Endodermal cell (in vitro differentiated cells): ENCODE data around the gene BACH2. TPM values are rescaled to one million over a fixed set of nuclear protein-coding genes. Genes with fewer than 3 reads are reported as not detected.

Experiments
- DNase-seq: peaks from one replicate; pipeline ENCODE4 v3.0.0-alpha.2; 2017
- H3K27ac ChIP-seq: 2 replicates; pipeline ENCODE4 v1.5.1; 2013; ENCODE audit warnings: mild to moderate bottlenecking, low read depth, low read length, moderate library complexity
- H3K27me3 ChIP-seq: 2 replicates; pipeline ENCODE4 v1.6.1; 2013; ENCODE audit warnings: mild to moderate bottlenecking, low read length, moderate library complexity; ENCODE audit not compliant: insufficient read depth, control insufficient read depth, poor library complexity, severe bottlenecking
- H3K36me3 ChIP-seq: 2 replicates; pipeline ENCODE4 v1.7.0; 2013; ENCODE audit warnings: mild to moderate bottlenecking, low read length, moderate library complexity; ENCODE audit not compliant: control insufficient read depth, insufficient read depth
- H3K4me1 ChIP-seq: one replicate; pipeline ENCODE4 v1.7.0; 2013; ENCODE audit warnings: low read length; ENCODE audit not compliant: control insufficient read depth, insufficient read depth
- H3K4me3 ChIP-seq: 2 replicates; pipeline ENCODE4 v1.5.1; 2013; ENCODE audit warnings: mild to moderate bottlenecking, low read length, moderate library complexity
- H3K9ac ChIP-seq: 2 replicates; pipeline ENCODE4 v1.6.1; 2013; ENCODE audit warnings: mild to moderate bottlenecking, low read length, moderate library complexity; ENCODE audit not compliant: poor library complexity, severe bottlenecking; ENCODE audit errors: extremely low read depth
- H3K9me3 ChIP-seq: 2 replicates; pipeline ENCODE4 v1.6.1; 2013; ENCODE audit warnings: mild to moderate bottlenecking, low read length, moderate library complexity; ENCODE audit not compliant: control insufficient read depth
- H3K27ac Mint-ChIP-seq: 2 replicates; pipeline ENCODE4 v1.8.0; 2020; ENCODE audit warnings: mixed read lengths
- H3K27me3 Mint-ChIP-seq: 2 replicates; pipeline ENCODE4 v1.8.0; 2021; ENCODE audit warnings: mild to moderate bottlenecking, mixed read lengths; ENCODE audit not compliant: insufficient read depth
- H3K36me3 Mint-ChIP-seq: 2 replicates; pipeline ENCODE4 v1.8.0; 2020; ENCODE audit warnings: low read depth, mixed read lengths
- H3K4me1 Mint-ChIP-seq: 2 replicates; pipeline ENCODE4 v1.8.0; 2020; ENCODE audit warnings: mixed read lengths
- H3K4me3 Mint-ChIP-seq: 2 replicates; pipeline ENCODE4 v1.8.0; 2020; ENCODE audit warnings: mild to moderate bottlenecking, moderate library complexity, mixed read lengths
- H3K9me3 Mint-ChIP-seq: 2 replicates; pipeline ENCODE4 v1.8.0; 2020; ENCODE audit warnings: mild to moderate bottlenecking, mixed read lengths
- WGBS, 2 experiments: methylation state at CpG; one replicate each; pipeline versions ENCODE4 v1.1.5 to v1.1.7; 2013; ENCODE audit warnings: missing lambda C conversion rate in 2 of 2, mixed read lengths in 1 of 2; ENCODE audit not compliant: insufficient coverage in 1 of 2, insufficient read length in 1 of 2; 5-methylcytosine and 5-hydroxymethylcytosine counted together
- total RNA-seq, 2 donors: library from RNA; stranded (reverse); fragmentation: NEBNext Ultra II Directional in 1 of 2; extraction: Animal tissue kit (Norgen Biotek cat#: 25700) in 1 of 2; gene quantifications; 2 replicates in 1 of 2; 3 replicates in 1 of 2; pipeline ENCODE4 v1.2.1, GENCODE V29; 2021
- TF ChIP-seq, protein P1 (sequence below): fragments of 200-600 bp; sonication (generic); conservative IDR thresholded peaks from 2 replicates; pipeline ENCODE4 v1.5.0; 2021; ENCODE audit warnings: antibody characterized with exemption, mild to moderate bottlenecking

BACH2 gene
- total RNA-seq, 2 donors from 2014 or later: 11.0 to 22.3 TPM

DNA sequence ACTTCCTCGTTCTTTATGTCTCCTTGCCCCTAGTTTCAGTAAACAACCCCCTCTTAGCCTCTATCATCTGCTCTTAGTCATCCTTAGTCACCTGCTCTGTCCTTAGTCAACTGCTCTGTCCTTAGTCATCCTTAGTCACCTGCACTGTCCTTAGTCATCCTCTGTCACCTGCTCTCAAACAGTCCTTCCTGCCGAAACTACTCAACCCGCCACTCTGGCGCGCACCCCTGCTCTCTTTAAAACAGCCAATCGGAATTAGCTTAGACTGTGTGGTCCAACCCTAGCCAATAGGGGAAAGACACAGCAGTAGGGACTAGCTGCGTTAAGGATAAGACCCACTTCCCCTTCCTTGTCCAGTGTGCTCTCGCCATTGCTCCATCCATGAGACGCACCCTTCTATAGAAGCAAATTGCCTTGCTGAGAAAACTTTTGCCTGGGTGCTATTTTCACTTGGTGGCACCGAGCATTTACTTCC, 73.9 kb downstream of the BACH2 start:
- peaks cover 27% of the 10 kb centered on the region for H3K4me1 ChIP-seq
- DNase-seq: no peak
- no peak overlapping the region for H3K4me3 Mint-ChIP-seq
- TF ChIP-seq, protein P1, sequence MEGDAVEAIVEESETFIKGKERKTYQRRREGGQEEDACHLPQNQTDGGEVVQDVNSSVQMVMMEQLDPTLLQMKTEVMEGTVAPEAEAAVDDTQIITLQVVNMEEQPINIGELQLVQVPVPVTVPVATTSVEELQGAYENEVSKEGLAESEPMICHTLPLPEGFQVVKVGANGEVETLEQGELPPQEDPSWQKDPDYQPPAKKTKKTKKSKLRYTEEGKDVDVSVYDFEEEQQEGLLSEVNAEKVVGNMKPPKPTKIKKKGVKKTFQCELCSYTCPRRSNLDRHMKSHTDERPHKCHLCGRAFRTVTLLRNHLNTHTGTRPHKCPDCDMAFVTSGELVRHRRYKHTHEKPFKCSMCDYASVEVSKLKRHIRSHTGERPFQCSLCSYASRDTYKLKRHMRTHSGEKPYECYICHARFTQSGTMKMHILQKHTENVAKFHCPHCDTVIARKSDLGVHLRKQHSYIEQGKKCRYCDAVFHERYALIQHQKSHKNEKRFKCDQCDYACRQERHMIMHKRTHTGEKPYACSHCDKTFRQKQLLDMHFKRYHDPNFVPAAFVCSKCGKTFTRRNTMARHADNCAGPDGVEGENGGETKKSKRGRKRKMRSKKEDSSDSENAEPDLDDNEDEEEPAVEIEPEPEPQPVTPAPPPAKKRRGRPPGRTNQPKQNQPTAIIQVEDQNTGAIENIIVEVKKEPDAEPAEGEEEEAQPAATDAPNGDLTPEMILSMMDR: no peak
- WGBS, 2 experiments: 93 to 98% methylated on average over 6 to 10 of the region's 10 CpGs
- no peaks in the 10 kb centered on the region for H3K27me3 Mint-ChIP-seq
- peaks cover 12% of the 10 kb centered on the region for H3K9me3 Mint-ChIP-seq
- H3K9ac ChIP-seq: no peak overlapping the region
- H3K36me3 Mint-ChIP-seq: peaks cover 15% of the 10 kb centered on the region
- H3K36me3 ChIP-seq: peaks cover 4% of the 10 kb centered on the region
- no peaks in the 10 kb centered on the region for H3K27me3 ChIP-seq
- H3K27ac ChIP-seq: no peak overlapping the region
- no peak overlapping the region for H3K27ac Mint-ChIP-seq
- peaks cover 8% of the 10 kb centered on the region for H3K4me1 Mint-ChIP-seq
- peaks cover 23% of the 10 kb centered on the region for H3K9me3 ChIP-seq
- no peak overlapping the region for H3K4me3 ChIP-seq

DNA sequence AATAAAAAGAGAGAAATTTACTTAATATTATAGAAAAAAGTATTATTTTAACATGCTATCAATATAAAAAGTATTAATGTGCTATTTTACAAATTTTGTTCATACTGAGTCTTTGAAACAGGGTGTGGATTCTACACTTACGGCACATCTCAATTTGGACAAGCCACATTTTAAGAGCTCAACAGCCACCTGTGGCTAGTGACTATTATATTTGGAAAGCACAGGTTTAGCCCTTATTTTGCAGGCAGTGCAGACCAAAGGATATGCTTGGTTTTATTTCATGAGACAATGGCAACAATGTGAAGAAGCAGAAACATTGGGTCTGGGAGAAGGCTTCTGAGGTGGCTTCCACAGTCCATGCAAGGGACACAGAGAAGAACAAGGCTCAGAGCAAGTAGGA, 74.6 kb downstream of the BACH2 start:
- peaks cover 23% of the 10 kb centered on the region for H3K9me3 ChIP-seq
- peaks cover under 1% of the 10 kb centered on the region for H3K4me1 Mint-ChIP-seq
- peaks cover 33% of the 10 kb centered on the region for H3K4me1 ChIP-seq
- H3K27me3 ChIP-seq: no peaks in the 10 kb centered on the region
- H3K27me3 Mint-ChIP-seq: no peaks in the 10 kb centered on the region
- no peak overlapping the region for H3K9ac ChIP-seq
- no peak overlapping the region for H3K27ac ChIP-seq
- H3K4me3 Mint-ChIP-seq: no peak overlapping the region
- H3K4me3 ChIP-seq: no peak overlapping the region
- WGBS, 2 experiments: 80 to 96% methylated on average over 1 of the region's 1 CpG
- DNase-seq: no peak
- peaks cover 15% of the 10 kb centered on the region for H3K36me3 Mint-ChIP-seq
- no peak overlapping the region for H3K27ac Mint-ChIP-seq
- H3K36me3 ChIP-seq: peaks cover 4% of the 10 kb centered on the region
- H3K9me3 Mint-ChIP-seq: peaks cover 12% of the 10 kb centered on the region
- TF ChIP-seq, protein P1: no peak

DNA sequence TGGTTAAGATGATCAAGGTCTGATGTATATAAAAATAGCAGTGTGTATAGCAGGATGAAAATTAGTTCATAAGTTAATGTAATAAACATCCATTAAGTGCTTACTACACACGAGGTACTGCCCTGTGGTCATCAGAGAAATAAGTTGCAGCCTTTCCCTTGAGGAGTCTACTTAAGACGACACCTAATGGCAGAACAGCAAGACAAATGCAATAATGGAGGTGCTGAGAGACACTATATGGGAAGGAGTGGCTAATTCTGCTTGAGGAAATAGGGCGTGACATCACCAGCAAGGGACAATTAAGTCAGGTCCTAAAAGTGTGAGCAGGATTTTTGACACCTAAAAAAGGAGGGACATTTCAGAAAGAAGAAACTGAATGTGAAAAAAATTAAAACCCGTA, 75.2 kb downstream of the BACH2 start:
- TF ChIP-seq, protein P1: no peak
- Mint-ChIP-seq H3K9me3 (peaks cover 12% of the 10 kb centered on the region), H3K36me3 (peaks cover 15% of the 10 kb centered on the region), H3K27me3 (no peaks in the 10 kb centered on the region), H3K27ac (no peak overlapping the region), H3K4me3 (no peak overlapping the region), H3K4me1 (no peaks in the 10 kb centered on the region)
- Histone ChIP-seq H3K27ac (no peak overlapping the region), H3K36me3 (peaks cover 4% of the 10 kb centered on the region), H3K9ac (no peak overlapping the region), H3K27me3 (no peaks in the 10 kb centered on the region), H3K4me3 (no peak overlapping the region), H3K9me3 (peaks cover 23% of the 10 kb centered on the region), H3K4me1 (peaks cover 39% of the 10 kb centered on the region)
- DNase-seq: no peak
- WGBS, 2 experiments: 86 to 88% methylated on average over 2 to 4 of the region's 4 CpGs
